H1 (cell line): Measurements from ENCODE around the gene HIVEP3. TPM values are rescaled to one million over a fixed set of nuclear protein-coding genes. Genes with fewer than 3 reads are reported as not detected.

ENCODE experiments used
- CTCF ChIA-PET: fragments of 300-600 bp; sonication (Branson Sonifier 250); formaldehyde crosslinking; loops from one replicate; lab custom pipeline; 2021; ENCODE audit not compliant: partially characterized antibody; lab: Charles Lee
- POLR2A ChIA-PET: fragments of 300-600 bp; sonication (Branson Sonifier 250); formaldehyde crosslinking; loops from one replicate; lab custom pipeline; 2021; ENCODE audit warnings: inconsistent platforms; ENCODE audit not compliant: partially characterized antibody; lab: Charles Lee
- DNase-seq, 2 experiments: peaks; one replicate each; pipeline versions ENCODE4 v3.0.0 to v3.0.0-alpha.2; 2010 to 2022; ENCODE audit warnings: low spot score in 2 of 2, low read depth in 1 of 2, mixed read lengths in 1 of 2
- FAIRE-seq: peaks from 2 replicates; lab custom pipeline; 2011; peaks lifted over from hg19 to GRCh38; lab: Jason Lieb, UNC
- H2AFZ ChIP-seq: 2 replicates; pipeline ENCODE4 v1.8.1; 2012; ENCODE audit warnings: low read length, inconsistent platforms
- H2AK5ac ChIP-seq: 2 replicates; pipeline ENCODE4 v1.6.1; 2013; ENCODE audit warnings: low read depth, low read length
- H2BK120ac ChIP-seq: replicated peaks from 2 replicates; pipeline ENCODE3; 2013; ENCODE audit warnings: low read depth, low read length, inconsistent platforms
- H2BK12ac ChIP-seq: 2 replicates; pipeline ENCODE4 v1.6.1; 2013; ENCODE audit warnings: low read depth, low read length
- H2BK15ac ChIP-seq: 2 replicates; pipeline ENCODE4 v1.6.1; 2013; ENCODE audit warnings: low read length
- H2BK20ac ChIP-seq: 2 replicates; pipeline ENCODE4 v1.6.1; 2013; ENCODE audit warnings: low read length
- H2BK5ac ChIP-seq: 2 replicates; pipeline ENCODE4 v1.6.1; 2013; ENCODE audit warnings: low read depth, low read length
- H3K14ac ChIP-seq: 2 replicates; pipeline ENCODE4 v1.6.1; 2013; ENCODE audit warnings: inconsistent platforms; ENCODE audit not compliant: insufficient read length
- H3K18ac ChIP-seq: 2 replicates; pipeline ENCODE4 v1.6.1; 2013; ENCODE audit warnings: low read length; ENCODE audit errors: extremely low read depth
- H3K23ac ChIP-seq: 2 replicates; pipeline ENCODE4 v1.6.1; 2013; ENCODE audit warnings: inconsistent platforms; ENCODE audit not compliant: insufficient read length
- H3K23me2 ChIP-seq: 2 replicates; pipeline ENCODE4 v1.6.1; 2013; ENCODE audit warnings: low read depth, low read length
- H3K27ac ChIP-seq: 2 replicates; pipeline ENCODE4 v1.6.1; 2011; ENCODE audit warnings: low read depth, low read length, inconsistent platforms
- H3K27me3 ChIP-seq, 4 experiments: replicated peaks in 1 of 4; 1 replicate in 1 of 4; 2 replicates in 3 of 4; pipeline versions ENCODE4 v1.6.1 to v1.8.1; 2011 to 2013; ENCODE audit warnings: low read length in 3 of 4, mild to moderate bottlenecking in 3 of 4, inconsistent platforms in 2 of 4, mixed read lengths in 2 of 4, moderate library complexity in 1 of 4; ENCODE audit not compliant: control insufficient read depth in 3 of 4, insufficient read depth in 3 of 4; ENCODE audit errors: extremely low read depth in 1 of 4
- H3K36me3 ChIP-seq, 4 experiments: 2 replicates each; pipeline versions ENCODE4 v1.6.1 to v1.8.1; 2011 to 2013; ENCODE audit warnings: mild to moderate bottlenecking in 4 of 4, low read length in 3 of 4, moderate library complexity in 2 of 4, control low read depth in 1 of 4, inconsistent platforms in 1 of 4; ENCODE audit not compliant: insufficient read depth in 4 of 4, control insufficient read depth in 2 of 4
- H3K4ac ChIP-seq: replicated peaks from 2 replicates; pipeline ENCODE3; 2013; ENCODE audit warnings: low read length, low read depth, mixed read lengths, inconsistent platforms; ENCODE audit not compliant: insufficient read length
- H3K4me1 ChIP-seq, 4 experiments: replicated peaks in 1 of 4; 1 replicate in 1 of 4; 2 replicates in 3 of 4; pipeline versions ENCODE4 v1.6.1 to v1.8.1; 2011 to 2013; ENCODE audit warnings: low read length in 3 of 4, inconsistent platforms in 2 of 4, mixed read lengths in 1 of 4; ENCODE audit not compliant: insufficient read depth in 4 of 4, control insufficient read depth in 3 of 4
- H3K4me2 ChIP-seq, 2 experiments: 2 replicates each; pipeline versions ENCODE4 v1.6.1 to v1.8.1; 2011 to 2013; ENCODE audit warnings: low read depth in 2 of 2, low read length in 2 of 2, control low read depth in 1 of 2, inconsistent platforms in 1 of 2, mild to moderate bottlenecking in 1 of 2; ENCODE audit not compliant: insufficient read depth in 1 of 2
- H3K4me3 ChIP-seq, 4 experiments: fragments of 200-600, 300-600 bp in 1 of 4; sonication (generic), shearing (Covaris generic), sonication (Bioruptor Twin) in 1 of 4; 2 replicates each; pipeline versions ENCODE4 v1.5.1 to v1.8.1; 2011 to 2016; ENCODE audit warnings: low read length in 4 of 4, low read depth in 3 of 4, control low read depth in 2 of 4, inconsistent platforms in 2 of 4, mild to moderate bottlenecking in 2 of 4, mixed read lengths in 1 of 4, moderate library complexity in 1 of 4; ENCODE audit not compliant: insufficient read depth in 2 of 4; ENCODE audit errors: extremely low read depth in 1 of 4
- H3K56ac ChIP-seq: replicated peaks from 2 replicates; pipeline ENCODE3; 2013; ENCODE audit warnings: low read depth, mild to moderate bottlenecking, mixed read lengths, low read length, inconsistent platforms; ENCODE audit not compliant: insufficient read length
- H3K79me1 ChIP-seq: 2 replicates; pipeline ENCODE4 v1.6.1; 2013; ENCODE audit warnings: low read depth, low read length, control low read depth
- H3K79me2 ChIP-seq, 2 experiments: 2 replicates each; pipeline versions ENCODE4 v1.6.1 to v1.8.1; 2012 to 2013; ENCODE audit warnings: low read length in 2 of 2, mild to moderate bottlenecking in 2 of 2, inconsistent platforms in 1 of 2; ENCODE audit not compliant: insufficient read depth in 2 of 2, control insufficient read depth in 1 of 2
- H3K9ac ChIP-seq, 4 experiments: replicated peaks in 1 of 4; 1 replicate in 1 of 4; 2 replicates in 3 of 4; pipeline versions ENCODE4 v1.6.1 to v1.8.1; 2011 to 2013; ENCODE audit warnings: low read depth in 3 of 4, low read length in 3 of 4, control low read depth in 2 of 4, mild to moderate bottlenecking in 2 of 4, moderate library complexity in 2 of 4, inconsistent platforms in 1 of 4; ENCODE audit errors: extremely low read depth in 1 of 4
- H3K9me3 ChIP-seq, 2 experiments: 2 replicates each; pipeline versions ENCODE4 v1.6.1 to v1.8.1; 2012 to 2013; ENCODE audit warnings: mild to moderate bottlenecking in 2 of 2, moderate library complexity in 2 of 2, control low read depth in 1 of 2, inconsistent platforms in 1 of 2, low read depth in 1 of 2, low read length in 1 of 2, mixed read lengths in 1 of 2; ENCODE audit not compliant: insufficient read depth in 2 of 2
- H4K20me1 ChIP-seq, 2 experiments: replicated peaks in 1 of 2; 2 replicates each; pipeline versions ENCODE3 to v1.8.1; 2011 to 2013; ENCODE audit warnings: inconsistent platforms in 2 of 2, low read length in 2 of 2, mild to moderate bottlenecking in 1 of 2; ENCODE audit not compliant: insufficient read depth in 2 of 2, control insufficient read depth in 1 of 2
- H4K5ac ChIP-seq: 2 replicates; pipeline ENCODE4 v1.6.1; 2013; ENCODE audit warnings: low read length, low read depth, mixed read lengths, inconsistent platforms; ENCODE audit not compliant: insufficient read length
- H4K8ac ChIP-seq: 2 replicates; pipeline ENCODE4 v1.8.0; 2013; ENCODE audit warnings: mild to moderate bottlenecking, moderate library complexity, low read length, inconsistent platforms; ENCODE audit not compliant: insufficient read depth; ENCODE audit errors: extremely low read depth
- H4K91ac ChIP-seq: replicated peaks from 2 replicates; pipeline ENCODE3; 2013; ENCODE audit warnings: low read length, mixed read lengths, inconsistent platforms; ENCODE audit not compliant: insufficient read length
- BACH1 ChIP-seq: IDR thresholded peaks from 2 replicates; pipeline ENCODE4 v1.6.1; 2012; ENCODE audit warnings: low read length, improper control_type of control experiment
- CHD1 ChIP-seq: IDR thresholded peaks from 2 replicates; pipeline ENCODE4 v1.6.1; 2012; ENCODE audit warnings: low read depth, low read length, improper control_type of control experiment
- E2F6 ChIP-seq: IDR thresholded peaks from 2 replicates; pipeline ENCODE4 v1.6.1; 2012; ENCODE audit warnings: inconsistent platforms
- NRF1 ChIP-seq: IDR thresholded peaks from 2 replicates; pipeline ENCODE4 v1.6.1; 2011; ENCODE audit warnings: mild to moderate bottlenecking, low read depth, low read length, improper control_type of control experiment
- POU5F1 ChIP-seq: IDR thresholded peaks from 2 replicates; pipeline ENCODE4 v1.6.1; 2011; ENCODE audit warnings: low read depth, mild to moderate bottlenecking, low read length, moderate library complexity
- SIX5 ChIP-seq: IDR thresholded peaks from 2 replicates; pipeline ENCODE4 v1.6.1; 2011; ENCODE audit warnings: mild to moderate bottlenecking, low read depth, low read length
- TEAD4 ChIP-seq: IDR thresholded peaks from 2 replicates; pipeline ENCODE4 v1.6.1; 2012; ENCODE audit warnings: low read depth, low read length, inconsistent platforms, mixed read lengths
- YY1 ChIP-seq: IDR thresholded peaks from 2 replicates; pipeline ENCODE4 v1.6.1; 2011; ENCODE audit warnings: low read depth, mild to moderate bottlenecking, low read length
- ZNF274 ChIP-seq: IDR thresholded peaks from 2 replicates; pipeline ENCODE4 v1.7.0; 2012; ENCODE audit warnings: low read length, borderline replicate concordance; ENCODE audit errors: extremely low read depth
- WGBS, 2 experiments: shearing (Covaris generic) in 1 of 2; methylation state at CpG; one replicate each; pipeline versions ENCODE4 v1.1.6 to v1.1.7; 2013 to 2015; ENCODE audit warnings: low lambda C conversion rate in 2 of 2, mixed read lengths in 2 of 2, inconsistent platforms in 1 of 2, low coverage in 1 of 2, missing lambda C conversion rate in 1 of 2; ENCODE audit not compliant: insufficient replicate concordance in 2 of 2, insufficient coverage in 1 of 2, insufficient read length in 1 of 2; ENCODE audit errors: extremely low coverage in 1 of 2, missing lambda C conversion rate in 1 of 2; 5-methylcytosine and 5-hydroxymethylcytosine counted together
- polyA plus RNA-seq, 7 experiments: library from polyadenylated mRNA; depleted of rRNA in 3 of 7; stranded (reverse) in 5 of 7; unstranded in 2 of 7; fragments of >200 nt in 5 of 7; fragments of 200-250 nt in 2 of 7; gene quantifications; 1 replicate in 5 of 7; 2 replicates in 1 of 7; 4 replicates in 1 of 7; pipeline versions ENCODE4 v1.2.1 to v1.2.3, GENCODE V29; 2011 to 2013; ENCODE audit warnings: missing spikeins in 2 of 7, mixed read lengths in 2 of 7
- total RNA-seq: library from RNA; stranded (reverse); fragmentation: NEBNext Ultra II Directional; extraction: Animal tissue kit (Norgen Biotek cat#: 25700); gene quantifications from 2 replicates; pipeline ENCODE4 v1.2.1, GENCODE V29; 2021
- TF ChIP-seq, protein P1 (sequence below): IDR thresholded peaks from 2 replicates; pipeline ENCODE4 v1.6.1; 2012; ENCODE audit warnings: low read length, inconsistent platforms

HIVEP3 gene
- total and polyA plus RNA-seq, 2 of the 8 experiments (the other 6 are each of a cell fraction or from before 2014, with no cell fraction given), result 0.24 to 0.69 TPM

GRCh38 chr1:41498391-41498790 lies 420.3 kb downstream of the HIVEP3 start:
- Histone ChIP-seq H3K9ac (no peak overlapping the region), H3K4me1 (peaks cover 0 to 23% (median 17%) of the 10 kb centered on the region in 4 experiments; a peak in 6 of 7 replicates), H2BK15ac (no peak overlapping the region), H3K79me1 (no peaks in the 10 kb centered on the region), H3K79me2 (no peaks in the 10 kb centered on the region), H2BK120ac (no peak overlapping the region), H2BK20ac (no peak overlapping the region), H4K8ac (no peak overlapping the region), H3K4ac (no peak overlapping the region), H2AK5ac (no peak overlapping the region), H3K56ac (no peak overlapping the region), H3K23ac (no peak overlapping the region), H4K5ac (no peak overlapping the region), H3K4me3 (no peak overlapping the region), H3K18ac (no peak overlapping the region), H3K27ac (no peak overlapping the region), H3K9me3 (no peaks in the 10 kb centered on the region), H2BK12ac (peak overlapping the region; percentile 17; the same call in 1 of the 2 replicates), H3K14ac (no peak overlapping the region), H3K23me2 (peaks cover 4% of the 10 kb centered on the region; the same call in 1 of the 2 replicates), H2AFZ (no peak overlapping the region), H4K91ac (no peak overlapping the region), H3K4me2 (no peak overlapping the region), H3K36me3 (no peaks in the 10 kb centered on the region), H2BK5ac (peak overlapping the region; percentile 21; the same call in 1 of the 2 replicates), H4K20me1 (no peaks in the 10 kb centered on the region), H3K27me3 (peaks cover 0 to 13% (median 11%) of the 10 kb centered on the region in 4 experiments; a peak in 3 of 7 replicates)
- WGBS, 2 experiments, result 89% methylated on average over 5 of the region's 5 CpGs; no CpG with 5 or more reads in 1 of the 2 experiments
- TF ChIP-seq, protein P1, sequence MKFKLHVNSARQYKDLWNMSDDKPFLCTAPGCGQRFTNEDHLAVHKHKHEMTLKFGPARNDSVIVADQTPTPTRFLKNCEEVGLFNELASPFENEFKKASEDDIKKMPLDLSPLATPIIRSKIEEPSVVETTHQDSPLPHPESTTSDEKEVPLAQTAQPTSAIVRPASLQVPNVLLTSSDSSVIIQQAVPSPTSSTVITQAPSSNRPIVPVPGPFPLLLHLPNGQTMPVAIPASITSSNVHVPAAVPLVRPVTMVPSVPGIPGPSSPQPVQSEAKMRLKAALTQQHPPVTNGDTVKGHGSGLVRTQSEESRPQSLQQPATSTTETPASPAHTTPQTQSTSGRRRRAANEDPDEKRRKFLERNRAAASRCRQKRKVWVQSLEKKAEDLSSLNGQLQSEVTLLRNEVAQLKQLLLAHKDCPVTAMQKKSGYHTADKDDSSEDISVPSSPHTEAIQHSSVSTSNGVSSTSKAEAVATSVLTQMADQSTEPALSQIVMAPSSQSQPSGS, result no peak
- TF ChIP-seq BACH1 (no peak), ZNF274 (no peak), YY1 (no peak), POU5F1 (no peak), TEAD4 (no peak), E2F6 (no peak), CHD1 (no peak), NRF1 (no peak), SIX5 (no peak)
- DNase-seq (no peak), FAIRE-seq (no peak)
- POLR2A ChIA-PET, result interaction anchor here (1.1 to 1.5 kb wide), 4 partner anchors 12 to 117 kb away, joined by 3 to 5 read pairs (median 4); no protein-coding TSS in a partner anchor
- CTCF ChIA-PET, result interaction anchor here (1.2 to 7.5 kb wide), 6 partner anchors 8 to 167 kb away, joined by 3 to 85 read pairs (median 4); partner anchors contain the start of gene EDN2
